Tibial nerve (tissue), 4 donors: ENCODE data around the gene PHF14. TPM values are rescaled to one million over a fixed set of nuclear protein-coding genes. Genes with fewer than 3 reads are reported as not detected.

Experiments
- DNase-seq, 2 donors: peaks; one replicate each; pipeline ENCODE4 v3.0.0-alpha.2; 2019; ENCODE audit warnings: low spot score in 2 of 2
- H3K27ac ChIP-seq, 4 donors: fragments of 200-600 bp; sonication (generic) in 3 of 4; one replicate each; pipeline ENCODE4 v1.5.1; 2017 to 2019; ENCODE audit warnings: mild to moderate bottlenecking in 1 of 4
- H3K27me3 ChIP-seq, 2 donors: fragments of 200-600 bp; sonication (generic) in 1 of 2; one replicate each; pipeline versions ENCODE4 v1.5.1 to v1.6.0; 2017 to 2019
- H3K36me3 ChIP-seq, 3 donors: fragments of 200-600 bp; sonication (generic); one replicate each; pipeline ENCODE4 v1.5.1; 2018 to 2019
- H3K4me1 ChIP-seq, 4 donors: fragments of 200-600 bp; sonication (generic) in 3 of 4; one replicate each; pipeline ENCODE4 v1.5.1; 2017 to 2019
- H3K4me3 ChIP-seq, 4 donors: fragments of 200-600 bp; sonication (generic) in 3 of 4; one replicate each; pipeline ENCODE4 v1.5.1; 2017 to 2019; ENCODE audit warnings: mild to moderate bottlenecking in 1 of 4, moderate library complexity in 1 of 4
- H3K9me3 ChIP-seq, 4 donors: fragments of 200-600 bp; sonication (generic) in 3 of 4; one replicate each; pipeline ENCODE4 v1.5.1; 2017 to 2019
- CTCF ChIP-seq, 5 experiments: fragments of 200-600 bp in 3 of 5; fragments of 450-650 bp in 2 of 5; sonication (generic) in 3 of 5; IDR thresholded peaks; one replicate each; pipeline ENCODE4 v1.5.1; 2016 to 2019; ENCODE audit warnings: antibody characterized with exemption in 5 of 5, mild to moderate bottlenecking in 3 of 5, moderate library complexity in 2 of 5
- EP300 ChIP-seq, 2 donors: sonication (generic); formaldehyde crosslinking; IDR thresholded peaks; one replicate each; pipeline ENCODE4 v1.6.1; 2017; ENCODE audit warnings: antibody characterized with exemption in 2 of 2, mild to moderate bottlenecking in 1 of 2
- POLR2A ChIP-seq, 2 donors: fragments of 450-650 bp; IDR thresholded peaks; one replicate each; pipeline ENCODE4 v1.6.1; 2017; ENCODE audit warnings: antibody characterized with exemption in 2 of 2, mild to moderate bottlenecking in 2 of 2, moderate library complexity in 2 of 2
- WGBS, 2 donors: methylation state at CpG; one replicate each; pipeline ENCODE4 v1.1.5; 2018; 5-methylcytosine and 5-hydroxymethylcytosine counted together
- total RNA-seq, 4 donors: library from RNA; depleted of rRNA; stranded (reverse); fragments of >200 nt; gene quantifications; one replicate each; pipeline ENCODE4 v1.1.0, GENCODE V29; 2016

The PHF14 gene
- total RNA-seq, 4 donors from 2014 or later, result 48.9 to 54.8 (median 51.5) TPM

- no peak for TF ChIP-seq POLR2A (IDR thresholded peaks at IDR 0.05)
- no peak for TF ChIP-seq CTCF (IDR thresholded peaks at IDR 0.05)
- TF ChIP-seq EP300 (IDR thresholded peaks at IDR 0.05), result no peak
- Histone ChIP-seq H3K4me1 (peaks cover 0 to 4% (median 0%) of the 10 kb centered on the region in 4 donors), H3K36me3 (peaks cover 0 to 8% (median 0%) of the 10 kb centered on the region in 3 donors), H3K9me3 (no peaks in the 10 kb centered on the region), H3K4me3 (no peak overlapping the region), H3K27me3 (no peaks in the 10 kb centered on the region), H3K27ac (no peak overlapping the region)
- DNase-seq, result no peak
Observed at GRCh38 chr7:11005202-11005601, 31.5 kb downstream of the PHF14 start.

GRCh38 chr7:11006291-11006690 is 32.6 kb downstream of the PHF14 start:
- DNase-seq, result no peak
- Histone ChIP-seq H3K4me3 (no peak overlapping the region), H3K4me1 (peaks cover 0 to 4% (median 0%) of the 10 kb centered on the region in 4 donors), H3K36me3 (peaks cover 0 to 8% (median 0%) of the 10 kb centered on the region in 3 donors), H3K27me3 (no peaks in the 10 kb centered on the region), H3K9me3 (no peaks in the 10 kb centered on the region), H3K27ac (no peak overlapping the region)
- 87 to 94% methylated on average over 3 of the region's 3 CpGs for WGBS, 2 donors
- TF ChIP-seq CTCF (IDR thresholded peaks at IDR 0.05), result no peak
- TF ChIP-seq EP300 (IDR thresholded peaks at IDR 0.05), result no peak
- no peak for TF ChIP-seq POLR2A (IDR thresholded peaks at IDR 0.05)

DNA sequence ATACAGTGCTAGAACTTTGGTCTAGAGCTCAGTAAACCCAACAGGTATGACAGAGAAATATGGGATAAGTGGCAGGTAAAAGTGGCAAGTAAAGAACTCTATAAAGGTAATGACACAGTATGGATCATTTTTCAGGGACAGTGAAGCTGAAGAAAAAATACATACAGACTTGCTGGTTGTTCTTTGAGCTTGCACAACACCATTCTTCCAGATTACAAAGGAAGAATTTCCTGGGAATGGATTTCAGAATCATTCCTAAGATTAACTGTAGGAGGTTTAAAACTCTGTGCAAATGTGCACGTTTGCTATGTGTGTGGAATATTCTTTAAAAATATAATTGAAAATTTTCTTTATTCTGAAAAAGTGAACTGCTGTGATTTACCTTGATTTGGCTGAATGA is 36.0 kb downstream of the PHF14 start:
- TF ChIP-seq CTCF (IDR thresholded peaks at IDR 0.05) (no peak), EP300 (IDR thresholded peaks at IDR 0.05) (no peak), POLR2A (IDR thresholded peaks at IDR 0.05) (no peak)
- H3K27ac ChIP-seq, result no peak overlapping the region
- peaks cover 0 to 14% (median 0%) of the 10 kb centered on the region in 3 donors for H3K36me3 ChIP-seq
- no peak overlapping the region for H3K4me3 ChIP-seq
- peaks cover 0 to 8% (median 0%) of the 10 kb centered on the region in 4 donors for H3K4me1 ChIP-seq
- WGBS, 2 donors, result 26 to 59% methylated on average over 1 of the region's 1 CpG
- DNase-seq, result no peak
- H3K27me3 ChIP-seq, result no peaks in the 10 kb centered on the region
- no peaks in the 10 kb centered on the region for H3K9me3 ChIP-seq

- TF ChIP-seq CTCF (IDR thresholded peaks at IDR 0.05) (no peak), POLR2A (IDR thresholded peaks at IDR 0.05) (no peak), EP300 (IDR thresholded peaks at IDR 0.05) (no peak)
- no peaks in the 10 kb centered on the region for H3K4me1 ChIP-seq
- H3K4me3 ChIP-seq, result no peak overlapping the region
- DNase-seq, result no peak
- H3K27ac ChIP-seq, result no peak overlapping the region
- H3K27me3 ChIP-seq, result no peaks in the 10 kb centered on the region
- peaks cover 0 to 40% (median 0%) of the 10 kb centered on the region in 3 donors for H3K36me3 ChIP-seq
- WGBS, 2 donors, result 88 to 100% methylated on average over 1 of the region's 1 CpG
- H3K9me3 ChIP-seq, result no peaks in the 10 kb centered on the region
Observed at GRCh38 chr7:11021468-11021867, 47.8 kb downstream of the PHF14 start.

GRCh38 chr7:11026452-11027359 is 53.0 kb downstream of the PHF14 start:
- H3K27ac ChIP-seq, result no peak overlapping the region
- DNase-seq, result no peak
- H3K27me3 ChIP-seq, result no peaks in the 10 kb centered on the region
- peaks cover 0 to 37% (median 0%) of the 10 kb centered on the region in 3 donors for H3K36me3 ChIP-seq
- H3K4me3 ChIP-seq, result no peak overlapping the region
- no peaks in the 10 kb centered on the region for H3K9me3 ChIP-seq
- WGBS, 2 donors, result 75 to 76% methylated on average over 2 of the region's 2 CpGs
- no peak for TF ChIP-seq EP300 (IDR thresholded peaks at IDR 0.05)
- no peak for TF ChIP-seq POLR2A (IDR thresholded peaks at IDR 0.05)
- no peak for TF ChIP-seq CTCF (IDR thresholded peaks at IDR 0.05)
- H3K4me1 ChIP-seq, result no peaks in the 10 kb centered on the region
